Amniotic stem cell (primary cell): ENCODE measurements around the gene C2CD5.

Experiments used
- DNase-seq: peaks from one replicate; lab custom pipeline; 2025; lab: John Stamatoyannopoulos, UW

Gene C2CD5

DNA sequence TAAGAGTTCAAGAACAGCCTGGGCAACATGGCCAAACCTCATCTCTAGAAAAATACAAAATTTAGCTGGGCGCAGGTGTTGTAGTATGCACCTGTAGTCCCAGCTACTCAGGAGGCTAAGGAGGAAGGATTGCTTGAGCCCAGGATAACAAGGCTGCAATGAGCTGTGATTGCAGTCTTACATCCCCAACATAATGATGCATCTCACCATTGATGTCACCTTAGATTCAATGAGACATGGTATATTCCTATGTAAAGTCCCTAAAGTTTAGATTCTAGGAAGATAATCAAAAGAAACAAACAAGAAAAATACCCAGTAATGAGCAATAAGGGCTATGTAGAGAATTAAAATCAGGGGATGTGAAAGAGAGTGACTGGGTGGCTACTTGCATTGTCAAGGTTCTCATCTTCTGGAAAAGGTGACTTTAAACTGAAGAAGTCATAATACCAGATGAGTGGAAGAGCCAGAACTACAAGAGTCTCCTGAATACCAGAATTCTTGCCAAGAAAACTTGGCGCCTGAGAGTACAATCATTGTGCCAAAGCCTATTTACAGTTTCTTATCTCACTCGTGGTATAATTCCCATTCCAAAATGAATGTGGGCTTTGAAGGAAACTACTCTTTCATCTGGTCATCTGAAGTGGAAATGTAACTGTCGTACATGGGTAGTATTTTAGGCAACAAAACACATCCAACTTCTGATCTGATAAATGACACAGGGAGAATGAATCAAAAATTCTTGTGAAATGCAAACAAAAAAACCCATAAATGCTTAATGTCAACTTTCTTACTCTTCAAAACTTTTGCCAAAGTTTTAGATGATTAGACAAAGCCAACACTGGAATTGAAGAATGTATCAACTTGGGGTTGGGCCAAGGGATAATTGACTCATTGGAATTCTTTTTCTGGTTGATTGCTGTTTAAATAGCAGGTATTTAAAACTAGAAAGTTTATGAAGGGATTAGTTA, 128.7 kb downstream of the C2CD5 start:
- no peak for DNase-seq

DNA sequence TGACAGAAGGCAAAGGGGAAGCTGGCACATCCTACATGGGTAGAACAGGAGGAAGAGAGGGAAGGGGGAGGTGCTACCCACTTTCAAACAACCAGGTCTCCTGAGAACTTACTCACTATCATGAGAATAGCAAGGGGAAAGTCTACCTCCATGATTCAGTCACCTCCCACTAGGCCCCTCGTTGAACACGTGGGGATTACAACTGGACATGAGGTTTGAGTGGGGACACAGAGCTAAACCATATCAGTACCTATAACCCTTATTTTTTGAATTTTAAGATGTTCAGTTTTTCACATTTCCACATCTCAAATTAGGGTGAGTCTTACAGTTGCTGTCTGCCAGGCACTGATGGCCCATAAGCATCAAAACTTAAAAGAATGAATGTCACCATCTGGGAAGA, 129.6 kb downstream of the C2CD5 start:
- DNase-seq, result no peak

DNA sequence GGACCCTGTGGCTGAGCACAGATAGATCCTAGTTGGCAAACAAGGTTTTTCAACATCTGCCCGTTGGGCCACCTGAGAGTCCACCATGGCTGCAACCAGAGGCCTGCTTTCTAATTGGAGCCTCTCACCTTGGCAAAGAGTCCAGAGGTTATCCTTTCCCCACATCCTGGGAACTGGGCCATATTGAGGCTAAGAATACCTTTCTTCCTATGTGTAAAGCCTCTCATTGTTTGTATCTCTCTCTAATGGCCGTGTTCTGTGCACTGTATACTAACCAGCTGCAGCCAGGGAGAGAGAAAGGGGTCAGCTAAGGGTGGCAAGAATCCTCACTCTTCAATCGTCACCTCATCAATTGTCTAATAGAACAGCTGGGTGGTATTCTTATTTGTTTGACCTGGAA, 130.8 kb downstream of the C2CD5 start:
- no peak for DNase-seq

DNA sequence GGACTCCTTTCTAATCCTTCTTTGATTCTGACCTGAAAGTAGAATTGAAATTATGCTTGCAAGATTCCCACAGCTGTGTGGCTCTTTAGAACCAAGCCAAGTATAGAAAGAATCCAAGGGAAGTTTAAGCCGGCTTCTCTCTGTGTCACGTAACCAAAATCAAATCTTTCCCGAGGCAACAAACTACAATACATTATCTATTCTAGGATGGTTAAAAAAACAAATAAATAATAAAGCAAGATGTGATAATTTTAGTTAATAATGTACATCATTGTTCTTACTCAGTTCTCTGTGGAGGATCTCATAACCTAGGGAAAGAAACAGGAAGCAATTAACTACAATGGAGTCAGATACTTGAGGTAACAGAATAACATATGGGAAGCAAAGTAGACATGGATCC, 131.8 kb downstream of the C2CD5 start:
- DNase-seq, result no peak

DNA sequence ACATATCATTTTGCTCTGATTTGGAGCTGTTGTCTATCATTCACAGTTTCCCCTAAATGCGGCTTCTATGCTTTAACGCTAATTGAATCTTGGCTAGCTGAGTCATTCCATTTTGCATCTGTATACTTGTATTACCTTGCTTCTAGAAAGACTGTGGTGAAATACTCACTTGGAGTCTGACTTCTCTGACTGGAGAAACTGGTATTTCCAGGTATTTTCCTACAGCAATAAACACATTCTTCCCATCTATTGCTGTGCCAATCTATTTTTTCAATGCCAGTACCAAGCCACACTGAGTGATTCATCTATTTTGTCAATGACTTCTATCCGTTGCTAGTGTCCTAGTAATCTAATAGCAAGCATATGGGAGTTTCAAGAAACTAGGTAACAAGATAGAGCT, 133.9 kb downstream of the C2CD5 start:
- no peak for DNase-seq

DNA sequence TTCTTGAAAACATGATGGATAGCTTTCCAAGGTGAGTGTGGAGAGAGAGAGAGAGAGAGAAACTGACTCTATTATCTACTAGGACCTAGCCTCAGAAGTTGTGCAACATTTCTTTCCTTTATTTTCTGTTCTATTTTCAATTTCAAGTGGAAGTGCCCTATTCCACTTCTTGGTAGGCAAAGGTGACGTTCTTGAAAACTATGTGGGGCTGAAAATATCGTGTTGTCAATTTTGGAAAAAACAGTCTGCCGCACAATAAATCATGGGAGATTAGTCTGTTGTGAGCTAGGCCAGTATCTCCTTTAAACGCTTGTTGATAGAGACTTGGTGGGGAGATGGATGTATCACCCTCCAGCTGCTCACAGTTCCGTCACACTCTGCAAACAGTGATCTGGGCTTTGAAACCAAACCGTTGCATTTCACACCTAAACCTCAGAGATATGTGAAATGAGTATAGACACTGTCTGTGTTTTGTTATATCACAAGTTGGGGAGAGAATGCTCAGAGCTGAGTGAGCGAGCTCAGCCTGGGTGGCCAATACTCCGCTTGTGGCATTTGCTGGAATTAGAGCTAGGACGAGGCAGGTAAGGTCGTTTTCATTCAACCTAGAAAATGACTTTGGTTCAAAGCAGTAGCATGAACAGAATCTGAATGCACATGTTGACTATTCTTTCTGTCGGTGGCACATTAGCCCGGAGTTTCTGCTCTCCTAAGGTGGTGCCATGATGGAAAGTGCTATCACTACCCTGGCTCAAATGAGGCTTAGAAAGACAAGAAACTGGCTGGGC, 134.8 kb downstream of the C2CD5 start:
- DNase-seq, result no peak

DNA sequence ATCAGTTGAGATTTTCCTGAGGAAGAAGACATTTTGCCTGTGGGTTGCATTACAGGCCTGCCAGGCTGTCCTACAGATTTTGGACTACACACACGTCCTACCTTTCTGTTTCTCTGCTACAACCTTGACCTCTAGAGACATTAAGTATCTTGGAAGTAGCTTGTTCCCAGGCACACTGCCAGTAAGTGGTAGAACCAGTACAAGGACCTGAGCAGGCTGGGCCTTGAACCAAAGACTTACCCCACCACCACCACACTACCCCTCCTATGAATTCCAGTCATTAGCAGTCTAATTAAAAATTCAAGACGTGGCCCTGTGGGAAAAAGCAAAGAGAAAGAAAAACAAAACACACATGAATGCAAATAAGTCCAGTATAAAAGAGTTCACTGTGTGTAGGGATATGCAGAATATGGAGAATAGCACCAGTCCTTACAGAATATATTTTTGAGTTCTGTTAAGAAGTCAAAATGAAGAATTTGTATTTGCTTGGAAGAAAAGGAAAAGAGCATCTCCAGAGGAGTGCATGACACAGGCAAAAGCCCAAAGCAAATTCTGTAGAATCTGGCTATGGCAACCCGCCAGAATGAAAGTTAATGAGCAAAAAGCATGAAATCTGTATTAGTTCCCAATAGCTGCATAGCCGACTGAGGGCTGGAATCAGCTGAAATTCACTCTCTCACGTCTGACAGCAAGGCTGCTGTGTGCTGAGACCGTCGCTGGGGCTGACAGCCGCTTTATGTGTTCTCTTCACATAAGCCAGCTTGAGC, 135.5 kb downstream of the C2CD5 start:
- DNase-seq, result no peak

DNA sequence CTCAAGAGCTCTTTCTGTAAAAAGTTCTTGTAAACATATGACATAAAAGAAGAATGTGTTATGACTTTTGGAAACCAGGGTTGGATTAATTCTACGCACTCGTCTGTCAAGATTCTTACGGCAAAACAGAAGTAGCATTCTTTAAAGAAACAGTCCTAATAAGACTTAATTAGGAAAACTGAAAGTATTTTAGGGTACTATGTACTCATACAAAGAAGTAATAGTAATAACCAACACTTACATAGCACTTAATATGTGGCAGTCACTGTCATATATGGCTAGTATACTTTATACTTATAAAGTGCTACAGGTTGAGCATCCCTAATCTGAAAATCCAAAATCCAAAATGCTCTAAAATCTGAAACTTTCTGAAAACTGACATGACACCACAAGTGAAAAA, 136.9 kb downstream of the C2CD5 start:
- DNase-seq, result no peak

DNA sequence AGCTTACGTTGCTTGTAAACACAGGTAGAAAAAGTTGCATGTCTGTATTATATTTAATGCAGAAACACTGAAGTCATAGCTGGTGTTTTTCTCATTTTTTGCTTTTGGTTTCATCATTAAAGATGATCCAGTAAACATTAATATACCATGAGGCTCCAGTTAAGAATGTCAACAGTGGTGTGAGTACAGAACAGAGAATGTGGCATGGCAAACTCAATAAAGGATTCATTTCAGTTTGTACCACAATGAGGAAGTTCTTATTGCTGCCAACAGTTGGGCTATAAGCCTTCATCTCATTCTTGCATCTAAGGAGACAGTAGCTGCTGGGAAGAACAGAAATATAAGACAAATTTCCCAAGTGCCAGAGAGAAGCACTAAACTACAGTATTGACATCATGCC, 137.7 kb downstream of the C2CD5 start:
- no peak for DNase-seq

DNA sequence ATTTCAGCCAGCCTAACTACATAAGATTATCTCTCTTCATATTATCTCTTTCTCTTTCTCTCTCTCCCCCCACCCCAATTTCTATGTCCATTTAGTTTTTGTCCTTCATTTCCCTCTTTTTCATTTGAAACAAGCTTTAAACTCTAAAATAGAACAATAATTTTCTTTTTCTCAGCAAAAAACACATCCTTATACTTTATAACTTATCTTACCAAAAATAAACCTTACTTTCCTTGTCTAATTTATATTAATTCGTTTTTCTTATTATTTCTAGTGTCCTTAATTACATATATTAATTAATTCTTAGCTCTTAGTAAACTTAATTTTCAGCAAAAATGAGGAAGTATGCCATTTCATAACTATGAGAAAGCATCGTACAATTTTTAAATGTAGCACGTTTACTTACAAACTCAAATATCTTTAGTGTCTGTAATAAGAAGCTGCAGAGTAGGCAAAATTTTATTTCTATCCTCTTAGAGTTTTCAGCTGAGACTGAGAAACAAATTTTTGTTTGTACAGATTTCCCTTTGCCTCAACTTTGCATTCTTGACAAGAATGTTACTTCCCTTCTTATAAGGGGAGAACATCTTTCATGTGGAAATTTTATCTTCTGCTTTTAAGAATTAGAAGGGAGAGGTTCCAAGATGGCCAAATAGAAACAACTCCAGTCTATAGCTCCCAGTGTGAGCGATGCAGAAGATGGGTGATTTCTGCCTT, 144.7 kb downstream of the C2CD5 start:
- no peak for DNase-seq
